IPS-20b (cell line): ENCODE data around the gene FGF22.

Experiments
- H3K27ac ChIP-seq: one replicate; pipeline ENCODE4 v1.5.1; 2013; ENCODE audit warnings: low read length
- H3K27me3 ChIP-seq: 2 replicates; pipeline ENCODE4 v1.6.1; 2013; ENCODE audit warnings: mild to moderate bottlenecking, low read length, inconsistent platforms; ENCODE audit not compliant: insufficient read depth
- H3K36me3 ChIP-seq: 2 replicates; pipeline ENCODE4 v1.6.1; 2013; ENCODE audit warnings: low read depth, mild to moderate bottlenecking, inconsistent platforms, low read length, moderate library complexity; ENCODE audit not compliant: insufficient read depth
- H3K4me1 ChIP-seq: 2 replicates; pipeline ENCODE4 v1.6.1; 2013; ENCODE audit warnings: mild to moderate bottlenecking, control low read depth, inconsistent platforms, low read length, moderate library complexity; ENCODE audit not compliant: insufficient read depth
- H3K4me3 ChIP-seq: 2 replicates; pipeline ENCODE4 v1.5.1; 2013; ENCODE audit warnings: mild to moderate bottlenecking, low read length, inconsistent platforms
- H3K9ac ChIP-seq: 2 replicates; pipeline ENCODE4 v1.6.1; 2013; ENCODE audit warnings: low read depth, mild to moderate bottlenecking, inconsistent platforms, low read length, moderate library complexity
- H3K9me3 ChIP-seq: 2 replicates; pipeline ENCODE4 v1.6.1; 2013; ENCODE audit warnings: mild to moderate bottlenecking, low read depth, low read length, inconsistent platforms; ENCODE audit not compliant: insufficient read depth

Gene FGF22

DNA sequence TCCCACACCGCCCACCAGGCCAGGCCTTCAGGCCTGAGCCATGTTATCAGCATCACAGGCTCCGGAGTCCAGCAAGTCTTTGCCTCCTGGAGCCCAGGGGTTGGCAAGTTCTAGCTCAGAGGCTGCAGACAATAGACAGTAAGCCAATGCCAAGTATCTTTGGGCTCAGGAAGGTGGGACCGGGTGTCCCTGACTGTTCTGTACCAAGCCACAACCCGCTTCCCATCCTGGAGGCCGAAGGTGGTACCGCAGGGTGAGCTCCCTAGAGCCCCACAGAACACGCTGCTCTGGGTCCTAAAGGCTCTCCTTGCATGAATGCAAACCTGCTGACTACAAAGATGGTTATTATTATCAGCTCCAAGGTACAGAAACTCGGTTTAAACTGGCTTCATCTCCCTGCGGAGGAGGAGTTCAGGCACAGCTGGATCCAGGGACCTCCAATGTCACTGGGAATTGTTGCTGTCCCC is 31.0 kb downstream of the FGF22 start:
- Histone ChIP-seq H3K9ac (no peak overlapping the region), H3K4me1 (no peaks in the 10 kb centered on the region), H3K27me3 (peaks cover 17% of the 10 kb centered on the region), H3K27ac (no peak overlapping the region), H3K36me3 (no peaks in the 10 kb centered on the region), H3K9me3 (no peaks in the 10 kb centered on the region), H3K4me3 (no peak overlapping the region)

DNA sequence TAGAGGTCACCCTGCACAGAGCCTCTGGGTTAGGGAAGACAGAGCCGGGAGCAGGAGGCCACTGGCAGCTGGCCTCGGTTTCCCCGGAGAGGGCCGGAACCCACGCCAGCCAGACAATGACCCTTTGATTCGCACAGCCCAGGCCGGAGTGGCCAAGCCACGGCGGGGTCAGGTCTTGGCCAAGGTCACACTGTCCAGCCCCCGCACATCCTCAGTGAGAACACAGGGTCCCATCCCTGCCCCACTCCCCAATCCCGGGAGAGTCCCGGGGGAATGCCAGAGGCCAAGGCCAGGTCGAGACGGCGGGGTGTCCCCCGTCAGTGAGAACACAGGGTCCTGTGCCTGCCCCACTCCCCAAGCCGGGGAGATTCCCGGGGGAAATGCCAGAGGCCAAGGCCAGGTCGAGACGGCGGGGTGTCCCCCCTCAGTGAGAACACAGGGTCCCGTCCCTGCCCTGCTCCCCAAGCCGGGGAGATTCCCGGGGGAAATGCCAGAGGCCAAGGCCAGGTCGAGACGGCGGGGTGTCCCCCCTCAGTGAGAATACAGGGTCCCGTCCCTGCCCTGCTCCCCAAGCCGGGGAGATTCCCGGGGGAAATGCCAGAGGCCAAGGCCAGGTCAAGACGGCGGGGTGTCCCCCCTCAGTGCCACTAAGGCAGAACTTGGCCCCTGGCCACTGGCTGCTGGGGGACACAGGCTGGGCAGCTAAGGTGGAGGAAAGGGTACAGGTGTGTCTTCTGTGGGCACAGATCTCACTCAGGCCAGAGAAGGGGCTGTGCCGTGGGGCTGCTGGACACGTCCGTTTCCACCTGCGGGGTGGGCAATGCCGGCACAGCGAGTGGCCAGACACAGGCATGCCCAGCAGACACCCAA is 34.8 kb downstream of the FGF22 start:
- Histone ChIP-seq H3K27ac (no peak overlapping the region), H3K4me3 (no peak overlapping the region), H3K9ac (no peak overlapping the region), H3K36me3 (no peaks in the 10 kb centered on the region), H3K27me3 (peaks cover 34% of the 10 kb centered on the region), H3K4me1 (no peaks in the 10 kb centered on the region), H3K9me3 (no peaks in the 10 kb centered on the region)

DNA sequence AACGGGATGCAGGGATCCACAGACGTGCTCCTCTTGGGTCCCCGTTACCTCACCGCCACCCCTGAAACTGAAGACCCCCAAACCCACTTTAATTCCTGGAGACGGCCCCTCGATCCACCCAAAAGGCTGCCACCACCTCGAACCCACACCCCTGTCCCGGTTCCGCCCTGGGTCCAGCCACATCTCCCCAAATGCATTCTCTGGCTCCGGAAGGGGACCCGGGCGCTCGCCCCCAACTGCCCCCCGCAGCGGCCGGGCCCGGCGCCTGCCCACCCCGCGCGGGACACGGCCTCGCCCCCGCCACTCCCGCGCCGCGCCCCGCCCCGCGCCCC is 36.3 kb downstream of the FGF22 start:
- H3K9me3 ChIP-seq, result no peaks in the 10 kb centered on the region
- H3K27me3 ChIP-seq, result peaks cover 34% of the 10 kb centered on the region
- H3K9ac ChIP-seq, result no peak overlapping the region
- no peaks in the 10 kb centered on the region for H3K4me1 ChIP-seq
- no peaks in the 10 kb centered on the region for H3K36me3 ChIP-seq
- no peak overlapping the region for H3K27ac ChIP-seq
- no peak overlapping the region for H3K4me3 ChIP-seq

DNA sequence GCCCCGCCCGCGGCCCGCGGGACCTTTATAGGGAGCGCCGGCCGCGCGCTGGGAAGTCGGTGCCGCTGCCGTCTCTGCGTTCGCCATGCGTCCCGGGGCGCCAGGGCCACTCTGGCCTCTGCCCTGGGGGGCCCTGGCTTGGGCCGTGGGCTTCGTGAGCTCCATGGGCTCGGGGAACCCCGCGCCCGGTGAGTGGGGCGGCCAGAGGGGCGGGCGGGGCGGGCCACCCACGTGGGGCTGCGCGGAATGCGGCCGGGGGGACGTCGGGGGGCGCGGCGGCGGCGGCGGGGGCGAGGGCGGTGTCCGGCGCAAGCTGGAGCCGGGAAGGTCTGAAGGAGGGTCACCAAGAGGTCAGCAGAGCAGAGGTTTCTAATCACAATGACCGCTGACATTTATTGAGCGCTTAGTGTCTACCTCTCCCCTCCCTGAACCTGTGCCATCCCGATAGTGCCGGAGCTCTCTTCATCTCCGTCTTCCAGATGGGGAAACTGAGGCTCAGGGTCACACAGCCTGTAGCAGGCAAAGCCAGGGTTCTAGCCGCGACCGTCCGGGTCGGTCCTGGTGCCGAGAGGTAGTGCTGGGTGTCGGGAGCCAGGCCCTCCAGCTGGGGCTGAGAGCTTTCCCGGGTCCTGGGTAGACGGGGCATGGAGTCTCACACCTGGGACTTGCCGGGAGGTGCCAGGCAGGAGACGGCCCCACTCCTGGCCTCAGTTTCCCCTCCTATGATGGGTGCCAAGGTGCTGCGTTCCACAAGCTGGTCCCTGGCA is 36.8 kb downstream of the FGF22 start, which contains the start of gene FSTL3:
Gene FSTL3 (plus strand): TSS at position 54 of the 767 bp plus-strand sequence. CDS start 32 bp downstream, at position 86.
- Histone ChIP-seq H3K4me3 (no peak within 1 kb of the TSS), H3K4me1 (no peaks in the 10 kb centered on the region), H3K9ac (no peak within 1 kb of the TSS), H3K27ac (no peak within 1 kb of the TSS), H3K9me3 (no peaks in the 10 kb centered on the region), H3K27me3 (peaks cover 34% of the 10 kb centered on the region), H3K36me3 (no peaks in the 10 kb centered on the region)

DNA sequence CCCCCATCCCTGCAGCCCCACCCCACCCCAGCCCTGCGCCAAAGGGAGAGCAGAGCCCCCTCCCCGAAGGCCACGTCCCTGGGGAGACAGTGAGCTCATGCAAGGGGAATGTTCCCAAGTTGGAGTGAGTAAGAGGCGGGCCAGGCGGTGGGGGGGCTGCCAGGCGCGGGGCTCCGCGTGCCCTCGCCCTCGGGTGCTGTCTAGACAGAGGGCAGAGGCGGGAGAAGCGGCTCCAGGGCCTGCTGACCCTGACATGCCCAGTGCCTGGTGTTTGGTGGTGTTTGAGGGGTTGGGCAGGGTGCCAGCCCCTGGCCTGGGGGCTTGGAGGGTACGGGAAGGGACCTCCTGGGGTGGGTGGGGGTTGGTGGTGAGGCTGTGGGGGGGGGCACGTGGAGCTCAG is 37.5 kb downstream of the FGF22 start:
- Histone ChIP-seq H3K27ac (no peak overlapping the region), H3K9me3 (no peaks in the 10 kb centered on the region), H3K9ac (no peak overlapping the region), H3K27me3 (peaks cover 34% of the 10 kb centered on the region), H3K4me1 (no peaks in the 10 kb centered on the region), H3K36me3 (no peaks in the 10 kb centered on the region), H3K4me3 (no peak overlapping the region)

DNA sequence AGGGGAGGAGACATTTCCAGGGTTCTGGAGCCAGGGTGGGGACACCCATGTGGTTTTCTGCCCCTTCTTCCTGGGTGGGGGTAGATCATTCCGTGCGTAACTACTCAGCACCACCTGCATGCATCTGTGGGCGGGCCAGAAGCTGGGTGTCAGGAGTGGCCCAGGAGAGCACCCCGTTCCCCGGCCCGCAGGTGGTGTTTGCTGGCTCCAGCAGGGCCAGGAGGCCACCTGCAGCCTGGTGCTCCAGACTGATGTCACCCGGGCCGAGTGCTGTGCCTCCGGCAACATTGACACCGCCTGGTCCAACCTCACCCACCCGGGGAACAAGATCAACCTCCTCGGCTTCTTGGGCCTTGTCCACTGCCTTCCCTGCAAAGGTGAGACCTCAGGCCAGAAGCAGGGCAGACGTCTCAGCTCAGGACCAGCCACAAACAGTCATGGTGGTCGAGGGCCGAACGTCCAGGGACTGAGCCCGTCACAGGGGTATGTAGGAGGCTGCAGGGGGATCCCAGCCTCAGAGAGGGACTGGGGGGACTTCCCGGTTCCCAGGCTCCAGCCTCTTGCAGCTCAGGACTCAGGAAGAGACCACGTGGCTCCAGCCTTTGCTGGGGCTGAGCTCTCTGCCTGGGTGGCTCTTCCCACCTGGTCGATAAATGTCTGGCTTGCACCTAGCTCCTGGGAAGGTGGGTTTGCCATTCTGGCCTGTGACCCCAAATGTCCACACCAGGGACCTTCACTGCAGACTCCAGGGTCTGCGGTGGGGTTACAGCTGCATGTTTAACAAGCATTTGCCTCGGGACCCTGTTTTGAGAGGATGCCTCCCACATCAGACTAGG is 38.1 kb downstream of the FGF22 start:
- Histone ChIP-seq H3K9me3 (no peaks in the 10 kb centered on the region), H3K9ac (no peak overlapping the region), H3K4me3 (no peak overlapping the region), H3K4me1 (no peaks in the 10 kb centered on the region), H3K36me3 (no peaks in the 10 kb centered on the region), H3K27ac (no peak overlapping the region), H3K27me3 (peaks cover 34% of the 10 kb centered on the region)

DNA sequence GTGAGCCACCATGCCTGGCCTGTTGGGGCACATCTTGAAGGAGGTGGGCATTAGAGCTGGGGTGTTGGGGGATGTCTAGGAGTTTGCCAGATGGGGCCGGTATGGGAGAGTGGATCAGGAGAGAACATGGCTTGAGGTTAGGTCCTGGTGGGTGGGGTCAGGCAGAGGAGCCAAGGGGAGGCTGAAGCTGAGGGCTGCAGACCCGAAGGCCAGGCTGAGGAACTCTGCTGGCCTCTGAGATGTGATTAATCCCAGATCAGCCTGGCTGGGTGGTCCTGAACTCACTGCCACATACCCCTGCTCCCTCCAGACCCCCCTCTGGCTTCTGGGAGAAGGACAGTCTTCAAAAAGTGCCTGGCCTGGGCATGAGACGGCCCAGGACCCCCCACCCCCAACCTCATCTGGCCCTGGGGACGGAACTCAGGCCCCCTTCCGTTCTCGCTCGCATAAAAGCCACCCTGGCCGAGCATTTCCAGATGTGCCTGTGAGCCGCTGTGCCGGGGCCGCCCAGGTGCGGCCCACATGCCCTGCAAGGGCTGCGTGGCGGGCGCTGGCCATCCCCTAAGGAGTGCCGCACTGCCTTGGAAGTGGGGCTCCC is 39.2 kb downstream of the FGF22 start:
- peaks cover 34% of the 10 kb centered on the region for H3K27me3 ChIP-seq
- H3K9me3 ChIP-seq, result no peaks in the 10 kb centered on the region
- H3K4me3 ChIP-seq, result peak overlapping the region; percentile 67; the same call in 1 of the 2 replicates
- no peak overlapping the region for H3K27ac ChIP-seq
- no peaks in the 10 kb centered on the region for H3K4me1 ChIP-seq
- H3K9ac ChIP-seq, result no peak overlapping the region
- no peaks in the 10 kb centered on the region for H3K36me3 ChIP-seq

DNA sequence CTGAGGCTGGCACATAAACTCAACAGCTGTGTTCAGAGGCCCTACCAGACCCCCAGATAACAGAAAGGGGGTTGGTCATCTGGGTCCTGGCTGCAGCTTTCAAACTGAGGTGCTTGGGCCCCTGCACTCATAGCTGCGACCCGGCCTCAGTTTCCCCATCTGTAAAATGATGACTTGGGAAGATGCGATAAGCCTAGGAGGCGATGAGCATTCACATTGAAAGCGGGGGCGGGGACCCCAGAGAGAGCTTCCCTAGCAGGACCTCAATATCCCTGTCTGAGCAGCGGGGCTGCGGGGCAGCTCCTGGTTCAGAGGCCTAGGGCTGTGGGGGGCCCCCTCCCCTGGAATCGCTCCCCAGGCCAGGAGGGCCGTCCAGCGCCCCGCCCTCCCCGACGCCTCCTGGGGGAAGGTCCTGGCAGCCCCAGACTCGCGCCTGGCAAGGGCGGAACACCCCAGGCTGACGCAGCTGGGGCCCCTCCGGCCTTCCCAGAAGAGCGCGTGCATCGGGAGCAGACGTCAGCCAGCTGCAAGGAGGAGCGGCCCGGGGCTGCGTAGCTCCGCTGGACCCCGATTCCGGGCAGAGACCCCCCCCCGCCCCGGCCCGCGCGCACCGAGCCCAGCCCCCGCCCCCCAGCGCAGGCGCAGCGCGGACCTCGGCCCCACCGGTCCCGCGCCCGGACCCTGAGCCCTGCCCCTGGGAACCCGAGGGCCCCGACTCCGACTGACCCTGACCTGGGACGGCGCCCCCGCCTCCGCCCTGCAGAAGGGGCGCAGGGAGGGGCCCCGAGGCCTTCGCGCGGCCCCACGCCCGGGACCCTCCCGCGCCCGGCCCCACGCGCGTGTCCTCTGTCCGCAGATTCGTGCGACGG is 40.0 kb downstream of the FGF22 start:
- no peaks in the 10 kb centered on the region for H3K9me3 ChIP-seq
- H3K27me3 ChIP-seq, result peaks cover 31% of the 10 kb centered on the region
- H3K9ac ChIP-seq, result peak overlapping the region; percentile 66; the same call in 1 of the 2 replicates
- peak overlapping the region; percentile 67; the same call in 1 of the 2 replicates for H3K4me3 ChIP-seq
- H3K36me3 ChIP-seq, result no peaks in the 10 kb centered on the region
- H3K27ac ChIP-seq, result no peak overlapping the region
- H3K4me1 ChIP-seq, result no peaks in the 10 kb centered on the region

DNA sequence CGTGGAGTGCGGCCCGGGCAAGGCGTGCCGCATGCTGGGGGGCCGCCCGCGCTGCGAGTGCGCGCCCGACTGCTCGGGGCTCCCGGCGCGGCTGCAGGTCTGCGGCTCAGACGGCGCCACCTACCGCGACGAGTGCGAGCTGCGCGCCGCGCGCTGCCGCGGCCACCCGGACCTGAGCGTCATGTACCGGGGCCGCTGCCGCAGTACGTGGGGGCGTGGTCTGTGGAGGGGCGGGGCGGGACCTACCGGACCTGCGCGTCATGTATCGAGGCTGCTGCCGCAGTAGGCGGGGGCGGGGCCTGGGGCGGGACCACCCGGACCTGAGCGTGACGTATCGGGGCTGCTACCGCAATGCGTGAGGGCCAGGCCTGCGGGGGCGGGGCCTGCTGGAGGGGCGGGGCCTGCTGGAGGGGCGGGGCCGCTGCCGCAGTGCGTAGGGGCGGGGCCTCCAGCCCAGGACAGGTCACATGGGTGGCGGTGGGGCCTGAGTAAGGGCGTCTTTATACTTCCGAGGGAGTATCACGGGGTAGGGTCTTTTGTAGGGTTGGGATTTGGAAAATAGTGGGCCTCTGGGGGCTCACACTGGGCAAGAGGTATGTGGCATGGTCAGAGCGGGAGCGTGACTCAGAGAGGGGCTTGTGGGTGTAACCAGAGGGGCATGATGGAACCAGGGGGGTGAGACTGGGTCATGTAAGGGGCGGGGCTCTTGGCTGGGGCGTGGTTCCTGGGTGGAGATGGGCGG is 40.8 kb downstream of the FGF22 start:
- H3K36me3 ChIP-seq, result no peaks in the 10 kb centered on the region
- no peaks in the 10 kb centered on the region for H3K4me1 ChIP-seq
- peak overlapping the region; percentile 93 for H3K27ac ChIP-seq
- H3K9ac ChIP-seq, result peak overlapping the region; percentile 82; the same call in 1 of the 2 replicates
- H3K9me3 ChIP-seq, result no peaks in the 10 kb centered on the region
- H3K27me3 ChIP-seq, result peaks cover 23% of the 10 kb centered on the region
- H3K4me3 ChIP-seq, result peak overlapping the region; percentile 91
